ENCODE results near the gene CACHD1. TPM values are rescaled to one million over a fixed set of nuclear protein-coding genes. Genes with fewer than 3 reads are reported as not detected.

CACHD1 gene
- polyA plus RNA-seq (2013), result 0.82 and 0.89 TPM in 2 replicates

GRCh38 chr1:64469977-64470664, at the start of gene CACHD1:
Gene CACHD1 (plus strand): TSS chr1:64470129. CDS start chr1:64470745, 616 bp downstream.
- H4K12ac ChIP-seq (ENCODE audit: low read depth, low read length), result no peak within 1 kb of the TSS
- H3K4me3 ChIP-seq (ENCODE audit: low read depth, low read length), result peak within 1 kb of the TSS; percentile 67
- H2BK12ac ChIP-seq (ENCODE audit: low read length), result no peak within 1 kb of the TSS
- peak within 1 kb of the TSS; percentile 77 for H3K9ac ChIP-seq (ENCODE audit: low read length)
- H3K18ac ChIP-seq (ENCODE audit: low read length), result peak within 1 kb of the TSS; percentile 33
- H3K36me3 ChIP-seq (ENCODE audit: control insufficient read depth in 1 of 2, insufficient read depth in 2 of 2, low read length in 2 of 2), result no peaks in the 10 kb centered on the region
- H2BK120ac ChIP-seq (ENCODE audit: insufficient read depth, low read length, poor library complexity), result no peak within 1 kb of the TSS
- peak within 1 kb of the TSS; percentile 10 for H2BK5ac ChIP-seq (ENCODE audit: low read depth, low read length, poor library complexity)
- no peak within 1 kb of the TSS for H3K27ac ChIP-seq (ENCODE audit: low read depth, low read length)
- H3K27me3 ChIP-seq (ENCODE audit: insufficient read depth, low read length), result peaks cover 30% of the 10 kb centered on the region
- H3K14ac ChIP-seq (ENCODE audit: low read length), result peak within 1 kb of the TSS; percentile 52
- H3K79me1 ChIP-seq (ENCODE audit: low read length), result no peaks in the 10 kb centered on the region
- no peaks in the 10 kb centered on the region for H3K9me3 ChIP-seq (ENCODE audit: insufficient read depth, low read depth, low read length)
- H4K91ac ChIP-seq (ENCODE audit: low read depth, low read length), result no peak within 1 kb of the TSS
- H3K4me2 ChIP-seq (ENCODE audit: low read length), result peak within 1 kb of the TSS; percentile 82
- peak within 1 kb of the TSS; percentile 25 for H4K8ac ChIP-seq (ENCODE audit: low read depth, low read length)
- peaks cover 6 to 14% of the 10 kb centered on the region in 2 experiments for H3K4me1 ChIP-seq (ENCODE audit: control insufficient read depth in 1 of 2, insufficient read depth in 2 of 2, low read length in 2 of 2)
- H2AK5ac ChIP-seq (ENCODE audit: low read length), result no peak within 1 kb of the TSS
- H3K4ac ChIP-seq (ENCODE audit: low read depth, low read length), result no peak within 1 kb of the TSS
- H3K79me2 ChIP-seq (ENCODE audit: control insufficient read depth, insufficient read depth, low read length, poor library complexity), result no peaks in the 10 kb centered on the region
- H3K23ac ChIP-seq (ENCODE audit: low read length), result no peak within 1 kb of the TSS
- no CpG with 5 or more reads among the region's 82 CpGs for WGBS (ENCODE audit: extremely low coverage, insufficient coverage, insufficient read length)
- H2AFZ ChIP-seq (ENCODE audit: insufficient read depth, low read length, poor library complexity), result peak within 1 kb of the TSS; percentile 25
- DNase-seq, result peak in 1 of 2 donors; percentile 38

DNA sequence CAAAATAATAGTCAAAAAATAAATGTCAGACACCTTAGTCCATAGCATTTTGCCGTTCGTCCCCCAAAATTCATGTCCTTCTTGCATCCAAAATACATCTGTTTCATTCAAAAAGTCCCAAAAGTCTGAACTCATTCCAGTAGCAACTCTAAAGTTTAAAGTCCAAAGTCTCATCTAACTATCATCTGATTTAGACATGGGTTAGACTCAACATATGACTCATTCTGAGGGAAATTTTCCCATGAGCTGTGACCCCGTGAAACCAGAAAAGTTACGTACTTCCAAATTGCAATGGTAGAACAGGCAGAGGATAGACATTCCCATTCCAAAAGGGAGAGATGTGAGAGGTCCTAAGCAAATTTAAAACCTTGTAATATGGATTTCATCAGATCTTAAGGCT, 48.6 kb upstream of the CACHD1 start:
- H2AFZ ChIP-seq (ENCODE audit: insufficient read depth, low read length, poor library complexity), result no peak overlapping the region
- H3K18ac ChIP-seq (ENCODE audit: low read length), result no peak overlapping the region
- no peak overlapping the region for H3K9ac ChIP-seq (ENCODE audit: low read length)
- no peak overlapping the region for H3K4me2 ChIP-seq (ENCODE audit: low read length)
- no peak overlapping the region for H4K12ac ChIP-seq (ENCODE audit: low read depth, low read length)
- H3K27ac ChIP-seq (ENCODE audit: low read depth, low read length), result no peak overlapping the region
- H3K27me3 ChIP-seq (ENCODE audit: insufficient read depth, low read length), result no peaks in the 10 kb centered on the region
- no peak overlapping the region for H2BK120ac ChIP-seq (ENCODE audit: insufficient read depth, low read length, poor library complexity)
- H3K79me1 ChIP-seq (ENCODE audit: low read length), result no peaks in the 10 kb centered on the region
- H4K91ac ChIP-seq (ENCODE audit: low read depth, low read length), result no peak overlapping the region
- no peak overlapping the region for H3K4ac ChIP-seq (ENCODE audit: low read depth, low read length)
- no CpG with 5 or more reads among the region's 4 CpGs for WGBS (ENCODE audit: extremely low coverage, insufficient coverage, insufficient read length)
- no peaks in the 10 kb centered on the region for H3K9me3 ChIP-seq (ENCODE audit: insufficient read depth, low read depth, low read length)
- no peaks in the 10 kb centered on the region for H3K4me1 ChIP-seq (ENCODE audit: control insufficient read depth in 1 of 2, insufficient read depth in 2 of 2, low read length in 2 of 2)
- H3K79me2 ChIP-seq (ENCODE audit: control insufficient read depth, insufficient read depth, low read length, poor library complexity), result no peaks in the 10 kb centered on the region
- no peak overlapping the region for H2BK12ac ChIP-seq (ENCODE audit: low read length)
- H3K4me3 ChIP-seq (ENCODE audit: low read depth, low read length), result no peak overlapping the region
- DNase-seq, result no peak
- H3K14ac ChIP-seq (ENCODE audit: low read length), result no peak overlapping the region
- H2AK5ac ChIP-seq (ENCODE audit: low read length), result no peak overlapping the region
- no peak overlapping the region for H4K8ac ChIP-seq (ENCODE audit: low read depth, low read length)
- no peak overlapping the region for H2BK5ac ChIP-seq (ENCODE audit: low read depth, low read length, poor library complexity)
- no peaks in the 10 kb centered on the region for H3K36me3 ChIP-seq (ENCODE audit: control insufficient read depth in 1 of 2, insufficient read depth in 2 of 2, low read length in 2 of 2)
- no peak overlapping the region for H3K23ac ChIP-seq (ENCODE audit: low read length)

DNA sequence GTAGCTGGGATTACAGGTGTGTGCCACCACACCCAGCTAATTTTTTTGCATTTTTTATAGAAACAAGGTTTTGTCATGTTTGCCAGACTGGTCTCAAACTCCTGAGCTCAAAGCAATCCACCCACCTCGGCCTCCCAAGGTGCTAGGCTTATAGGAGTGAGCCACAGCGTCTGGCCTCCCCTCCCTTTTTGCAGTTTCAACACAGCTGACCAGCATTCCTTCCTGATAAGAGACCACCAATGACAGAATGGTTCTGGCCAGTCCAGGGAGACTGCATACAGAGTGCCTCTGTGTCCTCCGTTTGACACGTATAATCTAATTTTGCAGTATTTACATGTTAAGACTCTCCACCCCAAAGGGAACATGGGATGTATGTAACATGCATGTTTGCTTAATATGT, 46.4 kb upstream of the CACHD1 start:
- no peak overlapping the region for H3K18ac ChIP-seq (ENCODE audit: low read length)
- H2BK120ac ChIP-seq (ENCODE audit: insufficient read depth, low read length, poor library complexity), result no peak overlapping the region
- WGBS (ENCODE audit: extremely low coverage, insufficient coverage, insufficient read length), result no CpG with 5 or more reads among the region's 4 CpGs
- H3K36me3 ChIP-seq (ENCODE audit: control insufficient read depth in 1 of 2, insufficient read depth in 2 of 2, low read length in 2 of 2), result no peaks in the 10 kb centered on the region
- H3K4me1 ChIP-seq (ENCODE audit: control insufficient read depth in 1 of 2, insufficient read depth in 2 of 2, low read length in 2 of 2), result no peaks in the 10 kb centered on the region
- H4K91ac ChIP-seq (ENCODE audit: low read depth, low read length), result no peak overlapping the region
- no peak overlapping the region for H2BK12ac ChIP-seq (ENCODE audit: low read length)
- no peak overlapping the region for H3K4me3 ChIP-seq (ENCODE audit: low read depth, low read length)
- no peak for DNase-seq
- H3K79me2 ChIP-seq (ENCODE audit: control insufficient read depth, insufficient read depth, low read length, poor library complexity), result no peaks in the 10 kb centered on the region
- no peak overlapping the region for H3K4ac ChIP-seq (ENCODE audit: low read depth, low read length)
- no peaks in the 10 kb centered on the region for H3K9me3 ChIP-seq (ENCODE audit: insufficient read depth, low read depth, low read length)
- H4K8ac ChIP-seq (ENCODE audit: low read depth, low read length), result no peak overlapping the region
- no peak overlapping the region for H3K27ac ChIP-seq (ENCODE audit: low read depth, low read length)
- no peak overlapping the region for H3K9ac ChIP-seq (ENCODE audit: low read length)
- H2BK5ac ChIP-seq (ENCODE audit: low read depth, low read length, poor library complexity), result no peak overlapping the region
- H3K14ac ChIP-seq (ENCODE audit: low read length), result no peak overlapping the region
- no peak overlapping the region for H3K23ac ChIP-seq (ENCODE audit: low read length)
- H3K79me1 ChIP-seq (ENCODE audit: low read length), result no peaks in the 10 kb centered on the region
- no peaks in the 10 kb centered on the region for H3K27me3 ChIP-seq (ENCODE audit: insufficient read depth, low read length)
- no peak overlapping the region for H2AFZ ChIP-seq (ENCODE audit: insufficient read depth, low read length, poor library complexity)
- H2AK5ac ChIP-seq (ENCODE audit: low read length), result no peak overlapping the region
- H3K4me2 ChIP-seq (ENCODE audit: low read length), result no peak overlapping the region
- no peak overlapping the region for H4K12ac ChIP-seq (ENCODE audit: low read depth, low read length)

- H3K14ac ChIP-seq (ENCODE audit: low read length), result no peak overlapping the region
- no peak overlapping the region for H3K9ac ChIP-seq (ENCODE audit: low read length)
- no peak for DNase-seq
- no peaks in the 10 kb centered on the region for H3K79me2 ChIP-seq (ENCODE audit: control insufficient read depth, insufficient read depth, low read length, poor library complexity)
- H3K18ac ChIP-seq (ENCODE audit: low read length), result no peak overlapping the region
- no peak overlapping the region for H2BK120ac ChIP-seq (ENCODE audit: insufficient read depth, low read length, poor library complexity)
- H3K27me3 ChIP-seq (ENCODE audit: insufficient read depth, low read length), result no peaks in the 10 kb centered on the region
- H2BK12ac ChIP-seq (ENCODE audit: low read length), result no peak overlapping the region
- no peaks in the 10 kb centered on the region for H3K36me3 ChIP-seq (ENCODE audit: control insufficient read depth in 1 of 2, insufficient read depth in 2 of 2, low read length in 2 of 2)
- no peak overlapping the region for H4K12ac ChIP-seq (ENCODE audit: low read depth, low read length)
- H3K4me3 ChIP-seq (ENCODE audit: low read depth, low read length), result no peak overlapping the region
- no peak overlapping the region for H3K23ac ChIP-seq (ENCODE audit: low read length)
- no peaks in the 10 kb centered on the region for H3K4me1 ChIP-seq (ENCODE audit: control insufficient read depth in 1 of 2, insufficient read depth in 2 of 2, low read length in 2 of 2)
- no peaks in the 10 kb centered on the region for H3K9me3 ChIP-seq (ENCODE audit: insufficient read depth, low read depth, low read length)
- no peak overlapping the region for H2AK5ac ChIP-seq (ENCODE audit: low read length)
- no CpG with 5 or more reads among the region's 1 CpG for WGBS (ENCODE audit: extremely low coverage, insufficient coverage, insufficient read length)
- H4K8ac ChIP-seq (ENCODE audit: low read depth, low read length), result no peak overlapping the region
- H3K4ac ChIP-seq (ENCODE audit: low read depth, low read length), result no peak overlapping the region
- no peak overlapping the region for H3K27ac ChIP-seq (ENCODE audit: low read depth, low read length)
- no peaks in the 10 kb centered on the region for H3K79me1 ChIP-seq (ENCODE audit: low read length)
- no peak overlapping the region for H4K91ac ChIP-seq (ENCODE audit: low read depth, low read length)
- H3K4me2 ChIP-seq (ENCODE audit: low read length), result no peak overlapping the region
- no peak overlapping the region for H2AFZ ChIP-seq (ENCODE audit: insufficient read depth, low read length, poor library complexity)
- no peak overlapping the region for H2BK5ac ChIP-seq (ENCODE audit: low read depth, low read length, poor library complexity)
Observed at GRCh38 chr1:64424412-64424811, 45.5 kb upstream of the CACHD1 start.

Data from trophoblast cell (in vitro differentiated cells and primary cell).